Mesodermal cell (in vitro differentiated cells): Measurements from ENCODE around the gene FBN3.

Experiments
- H3K27ac ChIP-seq: 2 replicates; pipeline ENCODE4 v1.7.0; 2013; ENCODE audit warnings: mild to moderate bottlenecking, low read depth, low read length, moderate library complexity; ENCODE audit not compliant: severe bottlenecking
- H3K36me3 ChIP-seq: 2 replicates; pipeline ENCODE4 v1.7.1; 2013; ENCODE audit warnings: mild to moderate bottlenecking, low read length, moderate library complexity; ENCODE audit not compliant: control insufficient read depth, insufficient read depth
- H3K4me1 ChIP-seq: one replicate; pipeline ENCODE4 v1.7.1; 2013; ENCODE audit warnings: mild to moderate bottlenecking, low read length; ENCODE audit not compliant: insufficient read depth, control insufficient read depth, poor library complexity, severe bottlenecking
- H3K4me3 ChIP-seq: 2 replicates; pipeline ENCODE4 v1.7.0; 2013; ENCODE audit warnings: low read length, control low read depth, mild to moderate bottlenecking; ENCODE audit not compliant: insufficient read depth, poor library complexity, severe bottlenecking; ENCODE audit errors: extremely low read depth
- H3K9me3 ChIP-seq: 2 replicates; pipeline ENCODE4 v1.7.1; 2013; ENCODE audit warnings: mild to moderate bottlenecking, low read length, moderate library complexity; ENCODE audit not compliant: control insufficient read depth
- WGBS, 2 experiments: methylation state at CpG; one replicate each; pipeline ENCODE4 v1.1.5; 2013; ENCODE audit warnings: missing lambda C conversion rate in 2 of 2; ENCODE audit not compliant: insufficient coverage in 2 of 2; 5-methylcytosine and 5-hydroxymethylcytosine counted together

Gene FBN3

DNA sequence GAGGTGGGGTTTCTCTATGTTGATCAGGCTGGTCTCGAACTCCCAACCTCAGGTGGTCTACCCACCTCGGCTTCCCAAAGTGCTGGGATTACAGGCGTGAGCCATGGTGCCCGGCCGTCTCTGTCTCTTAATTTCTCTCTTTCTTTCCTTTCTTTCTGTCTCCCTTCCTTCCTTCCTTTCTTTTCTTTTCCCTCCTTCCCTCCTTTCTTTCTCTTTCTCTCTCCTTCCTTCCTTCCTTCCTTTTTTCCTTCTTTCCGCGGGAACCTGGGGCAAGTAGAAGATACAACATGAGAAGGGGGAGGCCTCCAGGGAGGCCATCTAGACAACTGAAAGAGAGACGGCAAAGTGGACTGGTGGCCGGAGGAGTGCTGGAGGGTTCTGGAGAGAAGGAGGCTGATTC, 128.7 kb downstream of the FBN3 start:
- no peaks in the 10 kb centered on the region for H3K9me3 ChIP-seq

DNA sequence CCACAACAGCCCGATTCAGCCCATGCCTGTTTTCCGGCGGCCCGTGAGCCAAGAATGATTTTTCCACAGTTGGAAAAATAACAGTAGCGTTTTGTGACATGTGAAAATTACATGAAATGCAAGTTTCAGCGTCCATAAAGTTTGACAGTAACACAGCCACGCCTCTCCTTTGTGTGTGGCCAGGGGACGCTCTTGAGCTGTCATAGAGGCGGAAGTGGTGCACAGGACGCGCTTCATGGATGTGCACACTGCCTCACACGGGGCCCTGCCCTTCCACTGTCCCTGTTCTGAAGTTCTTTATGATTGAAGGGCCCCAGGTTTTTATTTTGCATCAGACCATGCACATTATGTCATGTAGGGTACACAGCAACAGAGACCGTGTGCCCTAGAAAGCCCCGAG, 131.6 kb downstream of the FBN3 start:
- Histone ChIP-seq H3K4me3 (no peak overlapping the region), H3K4me1 (peaks cover 6% of the 10 kb centered on the region), H3K27ac (no peak overlapping the region), H3K36me3 (no peaks in the 10 kb centered on the region), H3K9me3 (no peaks in the 10 kb centered on the region)
- 85 to 88% methylated on average over 14 of the region's 14 CpGs for WGBS, 2 experiments

More for the DNA sequence above, 128.7 kb downstream of the FBN3 start:
- Histone ChIP-seq H3K4me1 (peaks cover 6% of the 10 kb centered on the region), H3K4me3 (no peak overlapping the region), H3K27ac (no peak overlapping the region), H3K36me3 (no peaks in the 10 kb centered on the region)
- 90 to 97% methylated on average over 7 of the region's 9 CpGs for WGBS, 2 experiments
